HS-27A (cell line): ENCODE measurements around the gene SPEG.

Source experiments
- DNase-seq: peaks from one replicate; pipeline ENCODE4 v3.0.0-alpha.2; 2012; ENCODE audit warnings: low read depth, missing footprints

SPEG gene

GRCh38 chr2:219425238-219426067 lies 9.2 kb upstream of the SPEG start:
- no peak for DNase-seq

- no peak for DNase-seq
Observed at GRCh38 chr2:219426068-219426443, 8.6 kb upstream of the SPEG start.

- DNase-seq: no peak
Observed at GRCh38 chr2:219426534-219427136, 8.0 kb upstream of the SPEG start.

- no peak for DNase-seq
Observed at GRCh38 chr2:219428469-219428868, 6.2 kb upstream of the SPEG start.

- DNase-seq: no peak
Observed at GRCh38 chr2:219429958-219430606, 4.6 kb upstream of the SPEG start.

- no peak for DNase-seq
Observed at GRCh38 chr2:219430633-219431615, 3.7 kb upstream of the SPEG start.

GRCh38 chr2:219433666-219434467 lies 776 bp upstream of the SPEG start:
- DNase-seq: no peak

- DNase-seq: no peak
Observed at GRCh38 chr2:219434468-219434717, 250 bp upstream of the SPEG start.

GRCh38 chr2:219435701-219436100 lies 1.1 kb downstream of the SPEG start:
- DNase-seq: no peak

GRCh38 chr2:219436491-219436890 lies 1.8 kb downstream of the SPEG start:
- DNase-seq: no peak

- DNase-seq: no peak
Observed at GRCh38 chr2:219437141-219437540, 2.5 kb downstream of the SPEG start.

- DNase-seq: no peak
Observed at GRCh38 chr2:219437690-219438206, 3.1 kb downstream of the SPEG start.

GRCh38 chr2:219438453-219438852 lies 3.8 kb downstream of the SPEG start:
- no peak for DNase-seq

GRCh38 chr2:219439506-219439905 lies 4.9 kb downstream of the SPEG start:
- no peak for DNase-seq

GRCh38 chr2:219440388-219441256 lies 6.0 kb downstream of the SPEG start:
- no peak for DNase-seq

GRCh38 chr2:219441451-219442255 lies 7.0 kb downstream of the SPEG start:
- DNase-seq: no peak

GRCh38 chr2:219442256-219443015 lies 7.8 kb downstream of the SPEG start:
- no peak for DNase-seq

GRCh38 chr2:219443016-219443696 lies 8.5 kb downstream of the SPEG start:
- DNase-seq: no peak
